IMR-90 (cell line): ENCODE data around the gene WSB1. TPM values are rescaled to one million over a fixed set of nuclear protein-coding genes. Genes with fewer than 3 reads are reported as not detected.

ENCODE experiments used
- ATAC-seq: fragments of 200-7000 bp; cut with Tn5 transposase; 2 replicates; pipeline ENCODE4 v1.9.1; 2020; ENCODE audit warnings: low read depth, mild to moderate bottlenecking, moderate library complexity
- BruUV-seq: library from RNA; stranded (reverse); fragments of 400-500 nt; replicated peaks from 2 replicates; lab custom pipeline; 2021; lab: Mats Ljungman, UMichigan
- CTCF ChIA-PET: fragments of 300-600 bp; formaldehyde crosslinking; extraction: SDS; loops from one replicate; lab custom pipeline; 2021; ENCODE audit warnings: antibody characterized with exemption; lab: Yijun Ruan, JAX
- POLR2A ChIA-PET: fragments of 300-600 bp; sonication (Branson Sonifier 250); formaldehyde crosslinking; loops from one replicate; lab custom pipeline; 2022; ENCODE audit warnings: antibody characterized with exemption; ENCODE audit not compliant: unreplicated experiment; lab: Charles Lee
- DNase-seq: peaks from one replicate; pipeline ENCODE4 v3.0.0; 2013
- H2AFZ ChIP-seq: replicated peaks from 2 replicates; pipeline ENCODE3; 2013; ENCODE audit warnings: low read length, mild to moderate bottlenecking; ENCODE audit not compliant: poor library complexity
- H2AK5ac ChIP-seq: 2 replicates; pipeline ENCODE4 v1.6.1; 2013; ENCODE audit warnings: low read depth, low read length, inconsistent platforms
- H2AK9ac ChIP-seq: replicated peaks from 2 replicates; pipeline ENCODE3; 2013; ENCODE audit warnings: mild to moderate bottlenecking, low read depth, low read length, moderate library complexity; ENCODE audit not compliant: poor library complexity
- H2BK120ac ChIP-seq: 2 replicates; pipeline ENCODE4 v1.6.1; 2013; ENCODE audit warnings: low read depth, low read length, inconsistent platforms
- H2BK15ac ChIP-seq: 3 replicates; pipeline ENCODE4 v1.6.1; 2013; ENCODE audit warnings: low read depth, low read length, inconsistent platforms
- H2BK20ac ChIP-seq: 2 replicates; pipeline ENCODE4 v1.6.1; 2013; ENCODE audit warnings: low read depth, mild to moderate bottlenecking, inconsistent platforms, low read length, moderate library complexity
- H2BK5ac ChIP-seq: 2 replicates; pipeline ENCODE4 v1.6.1; 2013; ENCODE audit warnings: mild to moderate bottlenecking, low read depth, low read length, inconsistent platforms; ENCODE audit not compliant: poor library complexity, severe bottlenecking
- H3K14ac ChIP-seq: replicated peaks from 2 replicates; pipeline ENCODE4 v1.6.1; 2013; ENCODE audit warnings: low read depth, low read length, inconsistent platforms
- H3K18ac ChIP-seq: 2 replicates; pipeline ENCODE4 v1.6.1; 2013; ENCODE audit warnings: low read depth, low read length, control low read depth
- H3K23ac ChIP-seq: 2 replicates; pipeline ENCODE4 v1.6.1; 2013; ENCODE audit warnings: low read depth, low read length, inconsistent platforms
- H3K27ac ChIP-seq: 2 replicates; pipeline ENCODE4 v1.5.1; 2013; ENCODE audit warnings: mild to moderate bottlenecking, control low read depth, low read length; ENCODE audit not compliant: insufficient read depth
- H3K27me3 ChIP-seq: 2 replicates; pipeline ENCODE4 v1.6.1; 2013; ENCODE audit warnings: low read length; ENCODE audit not compliant: control insufficient read depth, insufficient read depth
- H3K36me3 ChIP-seq: 2 replicates; pipeline ENCODE4 v1.6.1; 2013; ENCODE audit warnings: low read length, mixed read lengths; ENCODE audit not compliant: control insufficient read depth, insufficient read depth
- H3K4ac ChIP-seq: 2 replicates; pipeline ENCODE4 v1.6.1; 2013; ENCODE audit warnings: low read depth, low read length, inconsistent platforms
- H3K4me1 ChIP-seq: 2 replicates; pipeline ENCODE4 v1.6.1; 2013; ENCODE audit warnings: low read length, mixed read lengths; ENCODE audit not compliant: control insufficient read depth, insufficient read depth
- H3K4me2 ChIP-seq: 2 replicates; pipeline ENCODE4 v1.6.1; 2013; ENCODE audit warnings: low read depth, mild to moderate bottlenecking, control low read depth, low read length, moderate library complexity
- H3K4me3 ChIP-seq: 2 replicates; pipeline ENCODE4 v1.5.1; 2013; ENCODE audit warnings: low read depth, mild to moderate bottlenecking, control low read depth, low read length, moderate library complexity; ENCODE audit not compliant: insufficient read depth
- H3K56ac ChIP-seq: 2 replicates; pipeline ENCODE4 v1.6.1; 2013; ENCODE audit warnings: low read length, inconsistent platforms; ENCODE audit not compliant: insufficient read depth; ENCODE audit errors: extremely low read depth
- H3K79me1 ChIP-seq, 2 experiments: 2 replicates each; pipeline ENCODE4 v1.6.1; 2013; ENCODE audit warnings: low read length in 2 of 2, inconsistent platforms in 1 of 2, low read depth in 1 of 2
- H3K9ac ChIP-seq: 2 replicates; pipeline ENCODE4 v1.6.1; 2013; ENCODE audit warnings: low read depth, low read length, control low read depth
- H3K9me1 ChIP-seq: 2 replicates; pipeline ENCODE4 v1.6.1; 2013; ENCODE audit warnings: low read length, inconsistent platforms; ENCODE audit not compliant: insufficient read depth
- H3K9me3 ChIP-seq: 2 replicates; pipeline ENCODE4 v1.6.1; 2013; ENCODE audit warnings: low read length; ENCODE audit not compliant: control insufficient read depth, insufficient read depth
- H4K20me1 ChIP-seq: 2 replicates; pipeline ENCODE4 v1.6.1; 2013; ENCODE audit warnings: low read length, inconsistent platforms; ENCODE audit not compliant: insufficient read depth
- H4K5ac ChIP-seq: 2 replicates; pipeline ENCODE4 v1.6.1; 2013; ENCODE audit warnings: mild to moderate bottlenecking, low read depth, low read length, control low read depth
- H4K8ac ChIP-seq, 2 experiments: 2 replicates each; pipeline ENCODE4 v1.6.1; 2013; ENCODE audit warnings: low read depth in 2 of 2, low read length in 2 of 2, control low read depth in 1 of 2, inconsistent platforms in 1 of 2
- H4K91ac ChIP-seq: 2 replicates; pipeline ENCODE4 v1.6.1; 2013; ENCODE audit warnings: low read depth, low read length, inconsistent platforms; ENCODE audit not compliant: insufficient read depth
- BHLHE40 ChIP-seq: fragments of 150-350 bp; IDR thresholded peaks from 2 replicates; pipeline ENCODE4 v1.6.1; 2016; ENCODE audit warnings: mild to moderate bottlenecking, low read depth, low read length
- CEBPB ChIP-seq: IDR thresholded peaks from 2 replicates; pipeline ENCODE4 v1.6.1; 2012; ENCODE audit warnings: low read depth, low read length, improper control_type of control experiment
- CHD1 ChIP-seq: IDR thresholded peaks from 2 replicates; pipeline ENCODE4 v1.6.1; 2012; ENCODE audit warnings: low read depth, low read length, improper control_type of control experiment
- ELK1 ChIP-seq: fragments of 150-350 bp; IDR thresholded peaks from 2 replicates; pipeline ENCODE4 v1.6.1; 2016; ENCODE audit warnings: low read depth, mild to moderate bottlenecking, low read length, moderate library complexity, borderline replicate concordance
- FOS ChIP-seq: fragments of 150-350 bp; IDR thresholded peaks from 2 replicates; pipeline ENCODE4 v1.6.1; 2016; ENCODE audit warnings: low read depth, low read length
- MAFK ChIP-seq: IDR thresholded peaks from 2 replicates; pipeline ENCODE4 v1.6.1; 2012; ENCODE audit warnings: low read depth, low read length, improper control_type of control experiment
- NFE2L2 ChIP-seq: fragments of 150-350 bp; IDR thresholded peaks from 2 replicates; pipeline ENCODE4 v1.6.1; 2016; ENCODE audit warnings: low read depth, mild to moderate bottlenecking, low read length
- POLR2A ChIP-seq: IDR thresholded peaks from 2 replicates; pipeline ENCODE4 v1.6.1; 2012; ENCODE audit warnings: mild to moderate bottlenecking, low read depth, low read length
- RAD21 ChIP-seq: IDR thresholded peaks from 2 replicates; pipeline ENCODE4 v1.6.1; 2012; ENCODE audit warnings: low read length, improper control_type of control experiment
- RCOR1 ChIP-seq: IDR thresholded peaks from 2 replicates; pipeline ENCODE4 v1.6.1; 2012; ENCODE audit warnings: mild to moderate bottlenecking, low read length, improper control_type of control experiment; ENCODE audit not compliant: insufficient replicate concordance
- RFX5 ChIP-seq: IDR thresholded peaks from 2 replicates; pipeline ENCODE4 v1.8.0; 2012; ENCODE audit warnings: low read depth, mild to moderate bottlenecking, low read length, moderate library complexity
- SMC3 ChIP-seq: fragments of 150-350 bp; IDR thresholded peaks from 2 replicates; pipeline ENCODE4 v1.6.1; 2016; ENCODE audit warnings: low read depth, mild to moderate bottlenecking, antibody characterized with exemption, low read length, moderate library complexity
- WGBS, 2 experiments: methylation state at CpG; one replicate each; pipeline versions ENCODE4 v1.1.5 to v1.1.7; 2013; ENCODE audit warnings: missing lambda C conversion rate in 2 of 2; ENCODE audit not compliant: insufficient read length in 1 of 2; ENCODE audit errors: extremely low coverage in 2 of 2; 5-methylcytosine and 5-hydroxymethylcytosine counted together
- dilution Hi-C: fragments of 300-500 bp; cut with HindIII; formaldehyde crosslinking; loops from one replicate; pipeline ENCODE4 v1.14.3; 2018; ENCODE audit warnings: low sequenced_read_pairs; ENCODE audit not compliant: unreplicated experiment
- in situ Hi-C: fragments of 300-500 bp; cut with MboI; formaldehyde crosslinking; loops from 3 replicates; pipeline ENCODE4 v1.14.3; 2019; ENCODE audit warnings: low sequenced_read_pairs, inconsistent platforms, mixed read lengths
- intact Hi-C: fragments of 100-400 bp; cut with micrococcal nuclease; formaldehyde crosslinking; loops from 2 replicates; pipeline ENCODE4 v1.10.0; 2022
- polyA plus RNA-seq, 3 experiments: library from polyadenylated mRNA; depleted of rRNA; stranded (reverse); fragments of >200 nt; gene quantifications; 2 replicates each; pipeline ENCODE4 v1.2.3, GENCODE V29; 2012; ENCODE audit warnings: low replicate concordance in 1 of 3
- total RNA-seq: library from RNA; depleted of rRNA; stranded (reverse); fragments of >200 nt; gene quantifications from 2 replicates; pipeline ENCODE4 v1.2.3, GENCODE V29; 2012
- TF ChIP-seq, protein P1 (sequence below): conservative IDR thresholded peaks from 2 replicates; pipeline ENCODE4 v1.5.1; 2012; ENCODE audit warnings: mild to moderate bottlenecking, low read depth, low read length, improper control_type of control experiment
- TF ChIP-seq, protein P2 (sequence below): fragments of 150-350 bp; IDR thresholded peaks from 2 replicates; pipeline ENCODE4 v1.6.1; 2017; ENCODE audit warnings: mild to moderate bottlenecking, antibody characterized with exemption, low read length, low read depth

WSB1 gene
- total and polyA plus RNA-seq, 2 of the 4 experiments (the other 2 are of a cell fraction), result 140 to 266 TPM

GRCh38 chr17:27327871-27328270 is 34.0 kb downstream of the WSB1 start:
- no peak overlapping the region for H3K14ac ChIP-seq
- no peaks in the 10 kb centered on the region for H3K27me3 ChIP-seq
- no peak overlapping the region for H4K8ac ChIP-seq
- no peak for ATAC-seq
- no peak overlapping the region for H3K27ac ChIP-seq
- no peak overlapping the region for H4K5ac ChIP-seq
- in situ Hi-C loops (no loop called here), dilution Hi-C loops (loop anchor here (25.0 kb wide), 1 partner anchor 91 kb away; no protein-coding TSS in a partner anchor), intact Hi-C loops (no loop called here)
- peak; percentile 74 for DNase-seq
- no peak overlapping the region for H3K4me3 ChIP-seq
- H3K18ac ChIP-seq, result no peak overlapping the region
- no TSS peak for BruUV-seq
- H4K20me1 ChIP-seq, result no peaks in the 10 kb centered on the region
- H3K36me3 ChIP-seq, result no peaks in the 10 kb centered on the region
- no peak overlapping the region for H3K4ac ChIP-seq
- H4K91ac ChIP-seq, result no peak overlapping the region
- no CpG with 5 or more reads among the region's 4 CpGs for WGBS, 2 experiments
- no peak overlapping the region for H2BK120ac ChIP-seq
- H3K9ac ChIP-seq, result no peak overlapping the region
- H3K56ac ChIP-seq, result no peak overlapping the region
- no peak overlapping the region for H2BK5ac ChIP-seq
- POLR2A ChIA-PET, result no interaction called here
- H2AK9ac ChIP-seq, result no peak overlapping the region
- no peaks in the 10 kb centered on the region for H3K9me3 ChIP-seq
- H2BK15ac ChIP-seq, result no peak overlapping the region
- no peak overlapping the region for H3K4me2 ChIP-seq
- peaks cover 7% of the 10 kb centered on the region; the same call in 1 of the 2 replicates for H3K4me1 ChIP-seq
- H2AK5ac ChIP-seq, result no peak overlapping the region
- H3K79me1 ChIP-seq, result no peaks in the 10 kb centered on the region
- TF ChIP-seq NFE2L2 (no peak), SMC3 (no peak), RAD21 (no peak), RFX5 (no peak), FOS (no peak), RCOR1 (no peak), MAFK (no peak), CEBPB (no peak), BHLHE40 (no peak), POLR2A (no peak), ELK1 (no peak), CHD1 (no peak)
- TF ChIP-seq, protein P1, sequence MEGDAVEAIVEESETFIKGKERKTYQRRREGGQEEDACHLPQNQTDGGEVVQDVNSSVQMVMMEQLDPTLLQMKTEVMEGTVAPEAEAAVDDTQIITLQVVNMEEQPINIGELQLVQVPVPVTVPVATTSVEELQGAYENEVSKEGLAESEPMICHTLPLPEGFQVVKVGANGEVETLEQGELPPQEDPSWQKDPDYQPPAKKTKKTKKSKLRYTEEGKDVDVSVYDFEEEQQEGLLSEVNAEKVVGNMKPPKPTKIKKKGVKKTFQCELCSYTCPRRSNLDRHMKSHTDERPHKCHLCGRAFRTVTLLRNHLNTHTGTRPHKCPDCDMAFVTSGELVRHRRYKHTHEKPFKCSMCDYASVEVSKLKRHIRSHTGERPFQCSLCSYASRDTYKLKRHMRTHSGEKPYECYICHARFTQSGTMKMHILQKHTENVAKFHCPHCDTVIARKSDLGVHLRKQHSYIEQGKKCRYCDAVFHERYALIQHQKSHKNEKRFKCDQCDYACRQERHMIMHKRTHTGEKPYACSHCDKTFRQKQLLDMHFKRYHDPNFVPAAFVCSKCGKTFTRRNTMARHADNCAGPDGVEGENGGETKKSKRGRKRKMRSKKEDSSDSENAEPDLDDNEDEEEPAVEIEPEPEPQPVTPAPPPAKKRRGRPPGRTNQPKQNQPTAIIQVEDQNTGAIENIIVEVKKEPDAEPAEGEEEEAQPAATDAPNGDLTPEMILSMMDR, result no peak
- TF ChIP-seq, protein P2, sequence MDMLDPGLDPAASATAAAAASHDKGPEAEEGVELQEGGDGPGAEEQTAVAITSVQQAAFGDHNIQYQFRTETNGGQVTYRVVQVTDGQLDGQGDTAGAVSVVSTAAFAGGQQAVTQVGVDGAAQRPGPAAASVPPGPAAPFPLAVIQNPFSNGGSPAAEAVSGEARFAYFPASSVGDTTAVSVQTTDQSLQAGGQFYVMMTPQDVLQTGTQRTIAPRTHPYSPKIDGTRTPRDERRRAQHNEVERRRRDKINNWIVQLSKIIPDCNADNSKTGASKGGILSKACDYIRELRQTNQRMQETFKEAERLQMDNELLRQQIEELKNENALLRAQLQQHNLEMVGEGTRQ, result no peak
- CTCF ChIA-PET, result no interaction called here
- H3K9me1 ChIP-seq, result peaks cover 17% of the 10 kb centered on the region
- H3K23ac ChIP-seq, result no peak overlapping the region
- no peak overlapping the region for H2BK20ac ChIP-seq
- no peak overlapping the region for H2AFZ ChIP-seq
